Keratinocyte (primary cell): Measurements from ENCODE around the gene MMP23B. TPM values are rescaled to one million over a fixed set of nuclear protein-coding genes. Genes with fewer than 3 reads are reported as not detected.

Experiments
- DNase-seq: peaks from one replicate; pipeline ENCODE4 v3.0.0-alpha.2; 2011; ENCODE audit warnings: low read depth, missing footprints, low spot score
- FAIRE-seq: peaks from 2 replicates; lab custom pipeline; 2011; peaks lifted over from hg19 to GRCh38; lab: Jason Lieb, UNC
- H2AFZ ChIP-seq: 2 replicates; pipeline ENCODE4 v1.6.0; 2012; ENCODE audit warnings: low read length, control low read depth, inconsistent platforms; ENCODE audit not compliant: control insufficient read depth
- H3K27ac ChIP-seq: 2 replicates; pipeline ENCODE4 v1.5.1; 2011; ENCODE audit warnings: low read length; ENCODE audit not compliant: control insufficient read depth, insufficient read depth
- H3K27me3 ChIP-seq: 3 replicates; pipeline ENCODE4 v1.6.0; 2011; ENCODE audit warnings: low read length; ENCODE audit not compliant: control insufficient read depth, insufficient read depth; ENCODE audit errors: extremely low read depth
- H3K36me3 ChIP-seq, 2 experiments: 2 replicates in 1 of 2; 3 replicates in 1 of 2; pipeline ENCODE4 v1.5.1; 2011; ENCODE audit warnings: low read length in 2 of 2, mild to moderate bottlenecking in 1 of 2; ENCODE audit not compliant: control insufficient read depth in 2 of 2, insufficient read depth in 2 of 2; ENCODE audit errors: extremely low read depth in 1 of 2
- H3K4me1 ChIP-seq: 3 replicates; pipeline ENCODE4 v1.5.1; 2011; ENCODE audit warnings: low read length; ENCODE audit not compliant: control insufficient read depth, insufficient read depth; ENCODE audit errors: extremely low read depth
- H3K4me2 ChIP-seq: 3 replicates; pipeline ENCODE4 v1.6.0; 2011; ENCODE audit warnings: low read depth, low read length; ENCODE audit not compliant: control insufficient read depth, insufficient read depth; ENCODE audit errors: extremely low read depth
- H3K4me3 ChIP-seq, 3 experiments: fragments of 200-600 bp in 1 of 3; sonication (generic) in 1 of 3; 2 replicates in 2 of 3; 3 replicates in 1 of 3; pipeline ENCODE4 v1.5.1; 2011 to 2016; ENCODE audit warnings: low read length in 3 of 3, mild to moderate bottlenecking in 3 of 3, control low read depth in 2 of 3, inconsistent platforms in 1 of 3, low read depth in 1 of 3, mixed read lengths in 1 of 3, mixed run types in 1 of 3, moderate library complexity in 1 of 3; ENCODE audit not compliant: control insufficient read depth in 2 of 3, insufficient read depth in 2 of 3; ENCODE audit errors: extremely low read depth in 1 of 3
- H3K79me2 ChIP-seq: 2 replicates; pipeline ENCODE4 v1.6.0; 2012; ENCODE audit warnings: low read length; ENCODE audit not compliant: control insufficient read depth, insufficient read depth
- H3K9ac ChIP-seq: 3 replicates; pipeline ENCODE4 v1.6.0; 2011; ENCODE audit warnings: low read length; ENCODE audit not compliant: control insufficient read depth, insufficient read depth; ENCODE audit errors: extremely low read depth
- H3K9me1 ChIP-seq: 3 replicates; pipeline ENCODE4 v1.6.0; 2011; ENCODE audit warnings: low read length; ENCODE audit not compliant: control insufficient read depth, insufficient read depth; ENCODE audit errors: extremely low read depth
- H3K9me3 ChIP-seq: 2 replicates; pipeline ENCODE4 v1.5.1; 2012; ENCODE audit warnings: low read depth, low read length; ENCODE audit not compliant: control insufficient read depth
- H4K20me1 ChIP-seq: 3 replicates; pipeline ENCODE4 v1.6.0; 2011; ENCODE audit warnings: low read length; ENCODE audit not compliant: control insufficient read depth, insufficient read depth; ENCODE audit errors: extremely low read depth
- EZH2 ChIP-seq: IDR thresholded peaks from one replicate; pipeline ENCODE4 v1.6.1; 2012; ENCODE audit warnings: inconsistent platforms, mild to moderate bottlenecking, low read length, moderate library complexity
- dilution Hi-C: fragments of 300-500 bp; cut with MboI; formaldehyde crosslinking; loops from one replicate; pipeline ENCODE4 v1.7.0; 2020; ENCODE audit warnings: low sequenced_read_pairs; ENCODE audit not compliant: extremely low pct_ligation_motif_present
- polyA plus RNA-seq, 5 experiments: library from polyadenylated mRNA; depleted of rRNA in 3 of 5; stranded (reverse) in 3 of 5; stranded (forward) in 1 of 5; unstranded in 1 of 5; fragments of >200 nt; gene quantifications; 1 replicate in 1 of 5; 2 replicates in 3 of 5; 3 replicates in 1 of 5; pipeline versions ENCODE4 v1.2.1 to v1.2.3, GENCODE V29; 2011 to 2012; ENCODE audit warnings: missing spikeins in 2 of 5, low read depth in 1 of 5, low replicate concordance in 1 of 5
- TF ChIP-seq, protein P1 (sequence below), 3 experiments: IDR thresholded peaks in 1 of 3; conservative IDR thresholded peaks in 1 of 3; optimal IDR thresholded peaks in 1 of 3; 2 replicates in 2 of 3; 3 replicates in 1 of 3; pipeline versions ENCODE3 to v1.5.1; 2011; ENCODE audit warnings: low read length in 3 of 3, mild to moderate bottlenecking in 3 of 3, moderate library complexity in 2 of 3, control low read depth in 1 of 3, inconsistent platforms in 1 of 3; ENCODE audit not compliant: insufficient read depth in 2 of 3; ENCODE audit errors: extremely low read depth in 1 of 3

MMP23B gene
- polyA plus RNA-seq, 1 donor (not counting 4 experiments of a cell fraction or from before 2014, with no cell fraction given), result not detected

DNA sequence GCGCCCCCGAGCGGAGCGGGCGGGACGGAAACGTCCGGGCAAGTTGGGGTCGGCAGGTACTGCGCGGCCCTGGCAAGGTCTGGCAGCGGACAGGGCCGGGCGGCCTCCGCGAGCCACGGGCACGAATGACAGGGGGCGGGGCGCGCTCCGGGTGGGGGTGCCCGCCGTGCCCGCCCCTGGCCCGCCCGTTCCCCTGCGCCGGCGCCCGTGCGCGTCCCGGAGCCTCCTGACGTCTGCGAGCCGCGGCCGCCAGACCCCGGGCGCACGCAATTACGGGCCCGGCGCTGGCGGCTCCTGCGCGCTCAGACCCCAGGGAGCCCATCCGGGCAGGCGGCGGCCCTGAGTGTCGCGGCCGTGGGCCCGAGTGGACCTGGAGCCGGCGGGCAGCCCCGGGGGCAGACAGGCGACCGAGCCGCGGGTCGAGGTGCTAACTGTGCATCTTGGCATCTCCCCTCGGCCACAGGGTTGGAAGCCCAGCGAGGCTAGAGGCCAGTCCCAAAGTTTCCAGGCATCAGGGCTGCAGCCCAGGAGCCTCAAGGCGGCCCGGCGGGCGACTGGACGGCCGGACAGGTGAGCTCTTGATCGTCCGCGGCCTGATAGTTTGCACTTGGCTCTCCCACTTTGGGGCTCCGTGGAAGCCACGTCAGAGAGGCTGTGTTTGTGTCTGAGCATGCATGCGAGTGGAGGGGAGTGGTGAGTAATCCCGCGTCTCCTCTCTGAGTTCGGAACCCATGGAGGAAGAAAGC is 15.8 kb upstream of the MMP23B start:
- H3K27me3 ChIP-seq, result no peaks in the 10 kb centered on the region
- H3K9me1 ChIP-seq, result no peaks in the 10 kb centered on the region
- H3K4me3 ChIP-seq, result peak overlapping the region; percentile 87 to 96 (median 90)
- H4K20me1 ChIP-seq, result no peaks in the 10 kb centered on the region
- H2AFZ ChIP-seq, result peak overlapping the region; percentile 43
- H3K9me3 ChIP-seq, result no peaks in the 10 kb centered on the region
- peak overlapping the region; percentile 91 for H3K4me2 ChIP-seq
- H3K79me2 ChIP-seq, result peaks cover 13% of the 10 kb centered on the region
- dilution Hi-C loops, result no loop called here
- no peak for FAIRE-seq
- H3K27ac ChIP-seq, result peak overlapping the region; percentile 96
- no peak for DNase-seq
- peaks cover 18% of the 10 kb centered on the region for H3K4me1 ChIP-seq
- H3K36me3 ChIP-seq, result peaks cover 0 to 3% of the 10 kb centered on the region in 2 experiments
- TF ChIP-seq EZH2, result no peak
- TF ChIP-seq, protein P1, sequence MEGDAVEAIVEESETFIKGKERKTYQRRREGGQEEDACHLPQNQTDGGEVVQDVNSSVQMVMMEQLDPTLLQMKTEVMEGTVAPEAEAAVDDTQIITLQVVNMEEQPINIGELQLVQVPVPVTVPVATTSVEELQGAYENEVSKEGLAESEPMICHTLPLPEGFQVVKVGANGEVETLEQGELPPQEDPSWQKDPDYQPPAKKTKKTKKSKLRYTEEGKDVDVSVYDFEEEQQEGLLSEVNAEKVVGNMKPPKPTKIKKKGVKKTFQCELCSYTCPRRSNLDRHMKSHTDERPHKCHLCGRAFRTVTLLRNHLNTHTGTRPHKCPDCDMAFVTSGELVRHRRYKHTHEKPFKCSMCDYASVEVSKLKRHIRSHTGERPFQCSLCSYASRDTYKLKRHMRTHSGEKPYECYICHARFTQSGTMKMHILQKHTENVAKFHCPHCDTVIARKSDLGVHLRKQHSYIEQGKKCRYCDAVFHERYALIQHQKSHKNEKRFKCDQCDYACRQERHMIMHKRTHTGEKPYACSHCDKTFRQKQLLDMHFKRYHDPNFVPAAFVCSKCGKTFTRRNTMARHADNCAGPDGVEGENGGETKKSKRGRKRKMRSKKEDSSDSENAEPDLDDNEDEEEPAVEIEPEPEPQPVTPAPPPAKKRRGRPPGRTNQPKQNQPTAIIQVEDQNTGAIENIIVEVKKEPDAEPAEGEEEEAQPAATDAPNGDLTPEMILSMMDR (optimal IDR thresholded peaks at IDR 0.05 in 1 of 3, IDR thresholded peaks at IDR 0.05 in 1 of 3, conservative IDR thresholded peaks at IDR 0.05 in 1 of 3; ENCODE audit: extremely low read depth in 1 of 3, insufficient read depth in 2 of 3, low read length in 3 of 3), result no peak
- H3K9ac ChIP-seq, result peak overlapping the region; percentile 96

DNA sequence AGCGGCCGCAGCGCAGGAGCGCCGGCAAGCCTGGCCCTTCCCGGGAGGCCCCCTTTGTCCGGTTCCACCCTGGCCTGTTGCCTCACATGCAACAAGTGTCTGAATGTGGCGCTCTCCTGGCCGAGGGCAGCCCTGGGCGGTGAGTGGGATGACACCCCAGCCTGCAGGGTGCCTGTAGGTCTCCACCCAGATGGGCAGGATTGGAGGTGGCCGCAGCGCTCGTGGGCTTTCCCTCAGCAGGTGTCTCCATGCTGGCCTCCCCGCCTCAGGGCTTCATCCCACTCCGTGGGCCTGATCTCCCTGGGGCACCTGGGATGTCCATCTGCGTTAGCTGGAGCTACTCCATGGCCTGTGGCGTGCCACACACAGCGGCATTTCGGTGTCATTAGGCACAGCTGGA is 15.1 kb upstream of the MMP23B start:
- TF ChIP-seq, protein P1 (optimal IDR thresholded peaks at IDR 0.05 in 1 of 3, IDR thresholded peaks at IDR 0.05 in 1 of 3, conservative IDR thresholded peaks at IDR 0.05 in 1 of 3; ENCODE audit: extremely low read depth in 1 of 3, insufficient read depth in 2 of 3, low read length in 3 of 3), result no peak
- no peak for TF ChIP-seq EZH2
- Histone ChIP-seq H3K9me1 (no peaks in the 10 kb centered on the region), H3K27ac (no peak overlapping the region), H4K20me1 (no peaks in the 10 kb centered on the region), H3K36me3 (peaks cover 0 to 3% of the 10 kb centered on the region in 2 experiments), H3K9me3 (no peaks in the 10 kb centered on the region), H3K4me1 (peaks cover 18% of the 10 kb centered on the region), H3K9ac (peak overlapping the region; percentile 96), H3K4me3 (peak overlapping the region; percentile 87 to 96 (median 90)), H3K4me2 (peak overlapping the region; percentile 91), H2AFZ (no peak overlapping the region), H3K79me2 (peaks cover 13% of the 10 kb centered on the region), H3K27me3 (no peaks in the 10 kb centered on the region)
- dilution Hi-C loops, result no loop called here
- FAIRE-seq, result no peak
- no peak for DNase-seq
